CD4-positive, CD25-positive, alpha-beta regulatory T cell (primary cell): ENCODE data around the gene PTBP1. TPM values are rescaled to one million over a fixed set of nuclear protein-coding genes. Genes with fewer than 3 reads are reported as not detected.
"Not testable (repeated sequence)": the region's sequence is repeated elsewhere in the genome, so short reads cannot be mapped to it uniquely, and the experiment has no call there.

Experiments used
- ATAC-seq, 2 donors: fragments of 150-1000 bp; cut with Tn5 transposase; one replicate each; pipeline ENCODE4 v1.10.0; 2021; ENCODE audit warnings: low read depth in 2 of 2, moderate number of reproducible peaks in 2 of 2, moderate library complexity in 1 of 2
- DNase-seq, 3 donors: peaks; one replicate each; pipeline versions ENCODE4 v3.0.0 to v3.0.0-alpha.2; 2012 to 2022; ENCODE audit warnings: mixed read lengths in 1 of 3
- H3K27ac ChIP-seq: one replicate; pipeline ENCODE4 v1.7.0; 2013; ENCODE audit warnings: mild to moderate bottlenecking, low read length; ENCODE audit not compliant: insufficient read depth, poor library complexity, severe bottlenecking
- H3K27me3 ChIP-seq: one replicate; pipeline ENCODE4 v1.7.0; 2013; ENCODE audit warnings: low read length; ENCODE audit not compliant: control insufficient read depth, insufficient read depth
- H3K36me3 ChIP-seq: one replicate; pipeline ENCODE4 v1.7.0; 2013; ENCODE audit warnings: mild to moderate bottlenecking, low read length, moderate library complexity; ENCODE audit not compliant: control insufficient read depth, insufficient read depth
- H3K4me1 ChIP-seq: 2 replicates; pipeline ENCODE4 v1.7.0; 2013; ENCODE audit warnings: mild to moderate bottlenecking, low read length; ENCODE audit not compliant: insufficient read depth, control insufficient read depth, poor library complexity, severe bottlenecking
- H3K4me3 ChIP-seq: one replicate; pipeline ENCODE4 v1.7.0; 2013; ENCODE audit warnings: low read depth, mild to moderate bottlenecking, low read length, moderate library complexity
- H3K9me3 ChIP-seq, 2 experiments: 1 replicate in 1 of 2; 2 replicates in 1 of 2; pipeline ENCODE4 v1.7.0; 2013; ENCODE audit warnings: low read length in 2 of 2, mild to moderate bottlenecking in 1 of 2, moderate library complexity in 1 of 2; ENCODE audit not compliant: control insufficient read depth in 2 of 2
- H3K27ac Mint-ChIP-seq, 3 donors: one replicate each; pipeline ENCODE4 v1.8.0; 2020 to 2022; ENCODE audit warnings: mild to moderate bottlenecking in 3 of 3, mixed read lengths in 3 of 3, moderate library complexity in 2 of 3
- H3K27me3 Mint-ChIP-seq: one replicate; pipeline ENCODE4 v1.8.0; 2022; ENCODE audit warnings: mild to moderate bottlenecking, mixed read lengths
- H3K36me3 Mint-ChIP-seq: one replicate; pipeline ENCODE4 v1.8.0; 2020; ENCODE audit warnings: mixed read lengths
- H3K4me1 Mint-ChIP-seq, 4 donors: one replicate each; pipeline ENCODE4 v1.8.0; 2020 to 2022; ENCODE audit warnings: mixed read lengths in 4 of 4, mild to moderate bottlenecking in 1 of 4
- H3K4me3 Mint-ChIP-seq, 4 donors: one replicate each; pipeline ENCODE4 v1.8.0; 2020 to 2022; ENCODE audit warnings: mild to moderate bottlenecking in 4 of 4, mixed read lengths in 4 of 4, moderate library complexity in 3 of 4
- H3K9me3 Mint-ChIP-seq, 7 donors: one replicate each; pipeline ENCODE4 v1.8.0; 2020 to 2022; ENCODE audit warnings: mixed read lengths in 7 of 7, mild to moderate bottlenecking in 3 of 7, moderate library complexity in 2 of 7
- polyA plus RNA-seq, 4 donors: library from polyadenylated mRNA; unstranded; fragments of 300-500 nt; fragmentation: Illumina TruSeq; gene quantifications; one replicate each; pipeline ENCODE4 v1.2.3, GENCODE V29; 2021
- total RNA-seq: library from RNA; stranded (reverse); gene quantifications from one replicate; pipeline ENCODE4 v1.2.3, GENCODE V29; 2022

Gene PTBP1
- total and polyA plus RNA-seq, 5 donors from 2014 or later = 108 to 308 (median 132) TPM

DNA sequence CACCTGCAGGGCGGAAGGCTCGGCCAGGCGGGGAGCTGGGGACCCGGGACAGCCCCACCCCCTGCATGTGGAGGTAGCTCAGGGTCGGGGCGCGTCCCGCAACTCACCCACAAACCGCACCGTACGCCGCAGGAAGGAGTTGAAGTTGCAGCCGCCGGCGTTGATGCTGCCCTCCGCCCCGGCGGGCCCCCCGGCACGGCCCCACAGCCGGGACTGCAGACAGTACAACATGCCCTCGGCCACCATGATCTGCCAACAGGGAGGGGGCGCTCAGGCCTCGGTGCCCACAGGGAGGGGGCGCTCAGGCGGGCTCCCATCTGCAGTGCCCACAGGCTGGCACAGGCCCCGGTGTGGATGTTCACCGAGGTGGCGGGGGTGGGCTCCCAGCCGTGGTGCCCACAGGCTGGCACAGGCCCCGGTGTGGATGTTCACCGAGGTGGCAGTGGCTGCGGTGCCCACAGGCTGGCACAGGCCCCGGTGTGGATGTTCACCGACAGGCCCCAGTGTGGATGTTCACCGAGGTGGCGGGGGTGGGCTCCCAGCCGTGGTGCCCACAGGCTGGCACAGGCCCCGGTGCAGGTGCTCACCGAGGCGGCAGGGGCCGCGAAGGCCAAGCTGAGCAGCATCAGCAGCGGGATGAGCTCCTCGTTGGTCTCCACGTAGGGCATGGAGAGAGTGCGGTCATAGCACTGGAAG is 18.0 kb downstream of the PTBP1 start:
- Mint-ChIP-seq H3K27ac (no peak overlapping the region), H3K4me1 (peaks cover 0 to 2% (median 0%) of the 10 kb centered on the region in 4 donors), H3K27me3 (peaks cover 1% of the 10 kb centered on the region), H3K9me3 (peaks cover 0 to 2% (median 0%) of the 10 kb centered on the region in 7 donors), H3K36me3 (peaks cover 8% of the 10 kb centered on the region), H3K4me3 (no peak overlapping the region)
- DNase-seq = no peak
- ATAC-seq = peak; percentile 8 to 13
- Histone ChIP-seq H3K27me3 (no peaks in the 10 kb centered on the region), H3K4me1 (no peaks in the 10 kb centered on the region), H3K9me3 (no peaks in the 10 kb centered on the region), H3K27ac (no peak overlapping the region), H3K36me3 (peaks cover 19% of the 10 kb centered on the region), H3K4me3 (no peak overlapping the region)

DNA sequence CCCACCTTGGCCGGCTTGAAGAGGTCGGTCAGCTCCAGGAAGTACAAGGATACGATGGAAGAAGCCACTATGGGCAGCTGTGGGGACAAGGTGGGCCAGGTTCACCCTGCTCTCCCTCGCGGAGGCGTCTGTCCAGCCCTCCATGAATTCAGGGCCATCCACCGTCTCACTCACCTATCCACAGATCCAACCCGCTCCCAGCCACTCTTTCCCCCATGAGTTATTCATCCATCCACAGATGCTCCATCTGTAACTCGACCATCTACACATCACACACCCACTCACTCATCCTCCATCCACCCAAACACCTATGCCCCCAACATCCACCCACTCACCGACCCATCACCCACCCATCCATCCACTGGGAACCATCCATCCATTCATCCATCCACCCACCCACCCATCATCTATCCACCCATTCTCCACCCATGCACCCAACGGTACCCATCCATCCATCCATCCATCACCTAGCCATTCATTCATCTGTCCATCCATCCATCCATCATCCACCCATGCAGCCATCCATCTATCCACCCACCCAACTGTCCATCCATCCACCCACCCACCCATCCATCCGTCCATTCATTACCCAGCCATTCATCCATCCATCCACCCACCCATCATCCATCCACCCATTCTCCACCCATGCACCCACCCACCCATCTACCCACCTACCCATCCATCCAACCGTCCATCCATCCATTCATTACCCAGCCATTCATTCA is 18.7 kb downstream of the PTBP1 start:
- H3K4me3 Mint-ChIP-seq = no peak overlapping the region

DNA sequence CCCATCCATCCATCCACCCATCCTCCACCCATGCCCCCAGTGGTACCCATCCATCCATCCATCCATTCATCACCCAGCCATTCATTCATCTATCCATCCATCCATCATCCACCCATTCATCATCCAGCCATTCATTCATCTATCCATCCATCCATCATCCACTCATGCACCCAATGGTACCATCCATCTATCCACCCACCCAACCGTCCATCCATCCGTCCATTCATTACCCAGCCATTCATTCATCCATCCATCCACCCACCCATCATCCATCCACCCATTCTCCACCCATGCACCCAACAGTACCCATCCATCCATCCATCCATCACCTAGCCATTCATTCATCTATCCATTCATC is 19.2 kb downstream of the PTBP1 start:
- Mint-ChIP-seq H3K4me3 (no peak overlapping the region), H3K27me3 (peaks cover 6% of the 10 kb centered on the region), H3K27ac (no peak overlapping the region), H3K36me3 (peaks cover 8% of the 10 kb centered on the region), H3K9me3 (peaks cover 0 to 2% (median 0%) of the 10 kb centered on the region in 7 donors), H3K4me1 (peaks cover 0 to 2% (median 0%) of the 10 kb centered on the region in 4 donors)
- H3K36me3 ChIP-seq = peaks cover 6% of the 10 kb centered on the region
- H3K27ac ChIP-seq = no peak overlapping the region
- no peaks in the 10 kb centered on the region for H3K27me3 ChIP-seq
- H3K4me3 ChIP-seq = no peak overlapping the region
- no peaks in the 10 kb centered on the region for H3K9me3 ChIP-seq
- DNase-seq (no peak), ATAC-seq (no peak)
- H3K4me1 ChIP-seq = peaks cover 2% of the 10 kb centered on the region

More for the DNA sequence above, 18.7 kb downstream of the PTBP1 start:
- Histone ChIP-seq H3K4me3 (no peak overlapping the region), H3K27ac (no peak overlapping the region), H3K27me3 (no peaks in the 10 kb centered on the region), H3K4me1 (no peaks in the 10 kb centered on the region), H3K9me3 (no peaks in the 10 kb centered on the region), H3K36me3 (peaks cover 12% of the 10 kb centered on the region)
- ATAC-seq = no peak
- H3K9me3 Mint-ChIP-seq = peaks cover 0 to 2% (median 0%) of the 10 kb centered on the region in 7 donors
- peaks cover 6% of the 10 kb centered on the region for H3K27me3 Mint-ChIP-seq
- H3K4me1 Mint-ChIP-seq = peaks cover 0 to 2% (median 0%) of the 10 kb centered on the region in 4 donors
- no peak for DNase-seq
- H3K27ac Mint-ChIP-seq = no peak overlapping the region
- peaks cover 8% of the 10 kb centered on the region for H3K36me3 Mint-ChIP-seq

DNA sequence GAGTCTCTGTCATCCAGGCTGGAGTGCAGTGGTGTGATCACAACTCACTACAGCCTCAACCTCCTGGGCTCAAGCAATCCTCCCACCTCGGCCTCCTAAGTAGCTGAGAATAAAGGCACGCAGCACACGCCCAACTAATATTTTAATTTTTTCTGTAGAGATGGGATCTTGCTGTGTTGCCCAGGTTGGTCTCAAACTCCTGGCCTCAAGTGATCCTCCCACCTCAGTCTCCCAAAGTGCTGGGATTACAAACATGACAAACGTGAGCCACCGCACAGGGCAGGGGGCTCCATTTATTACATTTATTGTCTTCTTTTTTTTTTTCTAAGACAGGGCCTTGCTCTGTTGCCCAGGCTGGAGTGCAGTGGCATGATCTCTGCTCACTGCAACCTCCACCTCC is 23.0 kb downstream of the PTBP1 start:
- not testable (repeated sequence) for H3K27me3 ChIP-seq, H3K27ac ChIP-seq, H3K9me3 Mint-ChIP-seq, ATAC-seq, H3K36me3 ChIP-seq, H3K4me3 ChIP-seq, H3K9me3 ChIP-seq, H3K36me3 Mint-ChIP-seq, H3K27ac Mint-ChIP-seq, H3K4me1 ChIP-seq, H3K4me3 Mint-ChIP-seq, H3K4me1 Mint-ChIP-seq, DNase-seq
- peaks cover 21% of the 10 kb centered on the region for H3K27me3 Mint-ChIP-seq

DNA sequence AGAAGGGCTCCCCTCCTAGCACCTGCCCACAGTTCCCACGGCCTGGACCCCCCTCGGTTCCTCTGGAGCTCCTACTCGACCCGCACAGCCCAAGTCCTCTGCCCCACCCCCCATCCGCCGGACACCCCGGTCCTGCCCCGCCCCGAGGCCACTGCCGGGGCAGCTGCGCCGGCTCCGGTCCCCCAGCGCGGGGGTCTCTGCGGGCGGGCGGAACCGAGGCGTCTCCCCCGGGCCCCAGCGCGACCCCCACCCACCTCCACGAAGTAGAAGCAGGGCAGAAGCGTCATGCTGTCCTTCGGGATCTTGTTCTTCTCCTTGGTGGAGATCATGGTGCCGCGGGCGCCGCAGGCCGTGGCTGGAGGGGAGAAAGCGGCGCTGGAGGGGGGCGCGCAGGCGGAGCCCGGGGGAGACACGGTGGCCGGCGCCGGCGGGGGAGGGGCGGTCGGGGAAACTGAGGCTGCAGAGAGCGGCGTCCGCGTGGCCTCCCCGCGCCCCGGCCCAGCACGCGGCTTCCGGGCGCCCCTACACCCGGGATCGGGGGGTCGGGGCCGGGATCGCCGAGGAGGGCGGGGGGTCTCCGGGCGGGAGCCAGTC is 24.1 kb downstream of the PTBP1 start:
- H3K27ac Mint-ChIP-seq = no peak overlapping the region
- peaks cover 3% of the 10 kb centered on the region for H3K36me3 Mint-ChIP-seq
- Histone ChIP-seq H3K27ac (no peak overlapping the region), H3K4me3 (no peak overlapping the region), H3K9me3 (no peaks in the 10 kb centered on the region), H3K4me1 (peaks cover 4% of the 10 kb centered on the region), H3K36me3 (no peaks in the 10 kb centered on the region), H3K27me3 (peaks cover 5% of the 10 kb centered on the region)
- H3K9me3 Mint-ChIP-seq = peaks cover 0 to 2% (median 0%) of the 10 kb centered on the region in 7 donors
- peaks cover 21% of the 10 kb centered on the region for H3K27me3 Mint-ChIP-seq
- H3K4me1 Mint-ChIP-seq = peaks cover 0 to 2% (median 0%) of the 10 kb centered on the region in 4 donors
- DNase-seq (no peak), ATAC-seq (no peak)
- peak overlapping the region in 1 of 4 donors; percentile 43 for H3K4me3 Mint-ChIP-seq

DNA sequence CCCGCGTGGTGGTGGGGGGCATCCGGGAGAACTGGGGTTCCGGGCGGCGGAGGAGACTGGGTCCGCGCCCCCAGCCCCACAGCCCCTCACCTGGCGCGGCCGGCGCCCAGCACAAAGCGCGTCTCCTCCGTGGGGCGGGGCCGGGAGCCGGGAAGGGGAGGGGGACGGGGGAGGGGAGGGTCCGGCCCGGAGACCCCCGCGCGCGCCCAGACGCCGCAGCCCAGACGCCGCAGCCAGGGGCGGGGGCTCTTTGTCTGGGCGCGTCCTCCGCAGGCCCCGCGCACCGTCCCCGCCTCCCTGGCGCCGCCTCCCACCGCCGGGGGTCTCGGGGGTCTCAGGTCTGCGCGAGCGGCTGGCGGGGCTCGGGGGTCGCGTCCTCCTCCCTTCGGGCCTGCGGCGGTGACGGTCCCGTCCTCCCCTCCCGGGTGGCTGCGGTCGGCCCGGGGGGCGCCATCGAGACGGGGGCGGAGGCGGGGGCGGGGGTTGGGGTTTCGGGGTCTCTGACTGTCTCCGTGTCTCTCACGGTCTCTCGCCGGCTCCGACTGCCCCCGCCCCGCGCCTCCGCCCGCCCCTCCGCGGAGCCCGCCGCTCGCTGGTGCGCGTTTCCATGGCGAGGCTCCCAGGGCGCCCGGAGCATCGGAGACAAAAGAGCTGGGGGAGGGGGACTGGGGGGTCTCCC is 24.7 kb downstream of the PTBP1 start, which contains the start of gene PLPPR3:
Gene PLPPR3, minus strand, starts transcription at position 131 of the 679 bp plus-strand sequence. CDS start 396 bp downstream, outside the sequence.
- Mint-ChIP-seq H3K9me3 (no peaks in the 10 kb centered on the region), H3K4me3 (peak within 1 kb of the TSS in 1 of 4 donors; percentile 43), H3K36me3 (no peaks in the 10 kb centered on the region), H3K27ac (no peak within 1 kb of the TSS), H3K4me1 (no peaks in the 10 kb centered on the region), H3K27me3 (peaks cover 21% of the 10 kb centered on the region)
- H3K4me1 ChIP-seq = peaks cover 4% of the 10 kb centered on the region
- no peaks in the 10 kb centered on the region for H3K36me3 ChIP-seq
- no peak within 1 kb of the TSS for H3K27ac ChIP-seq
- DNase-seq (no peak), ATAC-seq (no peak)
- H3K9me3 ChIP-seq = no peaks in the 10 kb centered on the region
- H3K27me3 ChIP-seq = peaks cover 5% of the 10 kb centered on the region
- H3K4me3 ChIP-seq = no peak within 1 kb of the TSS

DNA sequence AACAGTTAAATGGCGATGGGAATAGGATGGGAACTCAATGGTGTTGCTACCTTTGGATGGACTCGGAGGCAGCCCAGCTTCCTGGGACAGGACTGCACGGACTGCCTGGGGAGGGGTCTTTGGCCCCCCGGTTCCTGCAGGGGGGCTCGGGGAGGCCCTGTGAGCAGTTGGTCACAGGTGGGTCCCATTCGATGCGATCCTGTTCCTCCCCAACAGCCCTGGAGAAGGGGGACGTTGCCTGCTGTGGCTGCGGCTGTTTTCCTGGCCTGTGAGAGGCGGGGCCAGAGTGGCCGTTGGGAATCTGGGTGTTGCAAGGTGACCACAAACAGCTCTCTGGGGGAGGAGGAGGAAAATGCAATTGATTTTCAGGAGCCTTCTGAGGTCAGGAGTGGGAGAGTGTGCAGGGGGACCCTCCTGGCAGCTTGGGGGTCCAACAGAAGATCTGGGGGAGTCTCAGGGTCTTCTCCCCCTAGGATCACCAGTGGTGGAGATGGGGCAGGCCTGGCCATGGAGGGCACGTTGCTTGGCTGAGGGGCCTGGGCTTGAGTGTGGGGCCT is 26.4 kb downstream of the PTBP1 start:
- no peak for DNase-seq

More for the DNA sequence above, 26.4 kb downstream of the PTBP1 start:
- H3K9me3 Mint-ChIP-seq = no peaks in the 10 kb centered on the region
- no peaks in the 10 kb centered on the region for H3K36me3 Mint-ChIP-seq
- H3K4me1 Mint-ChIP-seq = no peaks in the 10 kb centered on the region
- Histone ChIP-seq H3K27ac (no peak overlapping the region), H3K4me3 (no peak overlapping the region), H3K27me3 (peaks cover 5% of the 10 kb centered on the region), H3K9me3 (no peaks in the 10 kb centered on the region), H3K36me3 (no peaks in the 10 kb centered on the region), H3K4me1 (peaks cover 4% of the 10 kb centered on the region)
- H3K4me3 Mint-ChIP-seq = peak overlapping the region in 1 of 4 donors; percentile 26
- ATAC-seq = no peak
- peak overlapping the region in 1 of 3 donors; percentile 14 for H3K27ac Mint-ChIP-seq
- H3K27me3 Mint-ChIP-seq = peaks cover 21% of the 10 kb centered on the region
